Thoracic aorta (tissue), 2 donors: ENCODE results near the gene TNRC6C. TPM values are rescaled to one million over a fixed set of nuclear protein-coding genes. Genes with fewer than 3 reads are reported as not detected.

Experiments
- ATAC-seq: fragments of 150-250 bp; one replicate; pipeline ENCODE4 v1.8.0; 2017; ENCODE audit warnings: low read depth; ENCODE audit not compliant: insufficient number of reproducible peaks, low FRiP score
- DNase-seq: peaks from one replicate; pipeline ENCODE4 v3.0.0-alpha.2; 2020; ENCODE audit warnings: low spot score
- H3K27ac ChIP-seq, 2 donors: fragments of 200-600 bp; sonication (generic); 1 replicate in 1 of 2; 2 replicates in 1 of 2; pipeline ENCODE4 v1.5.1; 2016; ENCODE audit warnings: mild to moderate bottlenecking in 2 of 2, moderate library complexity in 2 of 2
- H3K27me3 ChIP-seq: fragments of 200-600 bp; sonication (generic); replicated peaks from 2 replicates; pipeline ENCODE4 v1.6.0; 2016; ENCODE audit warnings: mild to moderate bottlenecking; ENCODE audit not compliant: insufficient read depth
- H3K36me3 ChIP-seq: fragments of 200-600 bp; sonication (generic); one replicate; pipeline ENCODE4 v1.5.1; 2016
- H3K4me1 ChIP-seq, 2 donors: fragments of 200-600 bp; sonication (generic); 1 replicate in 1 of 2; 2 replicates in 1 of 2; pipeline versions ENCODE4 v1.5.1 to v1.6.0; 2016; ENCODE audit warnings: low read depth in 2 of 2, mild to moderate bottlenecking in 1 of 2; ENCODE audit not compliant: control insufficient read depth in 1 of 2
- H3K4me3 ChIP-seq: fragments of 200-600 bp; sonication (generic); 2 replicates; pipeline ENCODE4 v1.5.1; 2016; ENCODE audit warnings: mild to moderate bottlenecking
- H3K9me3 ChIP-seq: fragments of 200-600 bp; sonication (generic); 2 replicates; pipeline ENCODE4 v1.5.1; 2016
- CTCF ChIP-seq: fragments of 200-600 bp; sonication (generic); IDR thresholded peaks from one replicate; pipeline ENCODE4 v1.5.1; 2019; ENCODE audit warnings: antibody characterized with exemption
- total RNA-seq, 2 donors: library from RNA; depleted of rRNA; stranded (reverse); fragments of >200 nt; gene quantifications; one replicate each; pipeline versions ENCODE4 v1.1.0 to v1.2.3, GENCODE V29; 2016

TNRC6C gene
- total RNA-seq, 2 donors from 2014 or later, result 27.8 to 41.1 TPM

DNA sequence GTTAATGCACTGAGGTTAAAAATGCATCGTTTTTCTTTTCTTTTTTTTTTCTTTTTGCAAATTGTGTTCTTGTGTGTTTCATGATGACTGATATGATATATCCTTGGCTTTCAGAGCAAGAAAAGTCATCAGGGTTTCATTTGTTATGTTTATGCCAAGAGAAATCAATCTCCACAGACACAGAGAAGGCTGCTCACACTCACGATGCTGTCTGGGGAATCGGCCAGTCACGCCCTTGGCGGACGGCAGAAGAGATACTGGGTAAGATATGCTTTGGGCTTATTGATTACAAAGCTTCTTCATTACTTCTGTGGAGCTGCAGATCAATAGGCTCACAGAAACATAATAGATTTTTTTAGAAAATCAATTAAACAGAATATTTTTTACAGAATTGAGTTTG lies 42.2 kb upstream of the TNRC6C start:
- Histone ChIP-seq H3K4me1 (no peaks in the 10 kb centered on the region), H3K27me3 (no peaks in the 10 kb centered on the region), H3K27ac (no peak overlapping the region), H3K4me3 (no peak overlapping the region), H3K36me3 (no peaks in the 10 kb centered on the region), H3K9me3 (no peaks in the 10 kb centered on the region)
- ATAC-seq (no peak), DNase-seq (no peak)
- TF ChIP-seq CTCF, result no peak

DNA sequence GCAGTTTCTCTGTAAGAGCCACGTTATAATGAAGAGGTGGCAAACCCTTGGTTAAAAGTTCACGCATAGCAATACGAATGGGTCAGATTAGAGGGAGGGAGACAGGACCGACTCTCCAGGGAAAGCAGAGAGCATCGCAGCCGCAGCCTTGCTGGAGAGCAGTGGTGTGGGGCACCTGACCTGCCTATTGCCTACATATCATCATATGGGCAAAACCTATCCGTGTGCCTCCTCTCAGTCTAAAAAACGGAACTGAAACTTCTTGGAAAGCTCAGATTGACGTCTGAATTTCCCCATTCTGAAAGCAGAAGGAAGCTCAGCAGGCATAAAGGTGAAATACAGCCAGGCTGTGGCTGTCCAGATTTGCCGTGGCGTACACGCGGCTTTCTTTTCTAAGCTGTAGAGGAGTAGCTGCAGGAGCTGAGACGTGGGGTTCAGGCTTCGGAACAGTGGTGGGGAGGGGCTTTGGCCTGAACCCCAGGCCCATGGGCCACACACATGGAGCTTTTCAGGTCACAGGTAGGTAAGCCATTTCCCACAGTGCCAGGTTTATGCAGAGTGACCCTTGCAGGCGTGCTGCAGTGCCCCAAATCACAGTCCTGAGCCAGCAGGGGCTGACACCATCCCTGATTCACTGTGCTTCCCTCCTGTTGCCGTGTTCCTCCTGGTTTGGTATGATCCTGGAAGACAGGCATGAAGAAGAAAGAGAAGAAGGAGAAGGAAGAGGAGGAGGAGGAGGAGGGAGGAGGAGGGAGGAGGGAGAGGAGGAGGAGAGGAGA lies 41.6 kb upstream of the TNRC6C start:
- no peaks in the 10 kb centered on the region for H3K27me3 ChIP-seq
- H3K4me3 ChIP-seq, result no peak overlapping the region
- ATAC-seq, result no peak
- DNase-seq, result no peak
- no peak for TF ChIP-seq CTCF
- H3K9me3 ChIP-seq, result no peaks in the 10 kb centered on the region
- no peak overlapping the region for H3K27ac ChIP-seq
- no peaks in the 10 kb centered on the region for H3K36me3 ChIP-seq
- H3K4me1 ChIP-seq, result no peaks in the 10 kb centered on the region

- H3K4me1 ChIP-seq, result no peaks in the 10 kb centered on the region
- no peak overlapping the region for H3K27ac ChIP-seq
- ATAC-seq, result no peak
- no peaks in the 10 kb centered on the region for H3K27me3 ChIP-seq
- H3K4me3 ChIP-seq, result no peak overlapping the region
- no peak for DNase-seq
- no peaks in the 10 kb centered on the region for H3K36me3 ChIP-seq
- no peak for TF ChIP-seq CTCF
- no peaks in the 10 kb centered on the region for H3K9me3 ChIP-seq
Observed at GRCh38 chr17:77919276-77919675, 39.2 kb upstream of the TNRC6C start.

- Histone ChIP-seq H3K9me3 (no peaks in the 10 kb centered on the region), H3K36me3 (no peaks in the 10 kb centered on the region), H3K27me3 (no peaks in the 10 kb centered on the region), H3K27ac (no peak overlapping the region), H3K4me3 (no peak overlapping the region), H3K4me1 (no peaks in the 10 kb centered on the region)
- ATAC-seq (no peak), DNase-seq (no peak)
- no peak for TF ChIP-seq CTCF
Observed at GRCh38 chr17:77923135-77923534, 35.4 kb upstream of the TNRC6C start.

GRCh38 chr17:77923776-77924513 lies 34.6 kb upstream of the TNRC6C start:
- H3K27ac ChIP-seq, result no peak overlapping the region
- H3K4me3 ChIP-seq, result no peak overlapping the region
- no peaks in the 10 kb centered on the region for H3K27me3 ChIP-seq
- H3K9me3 ChIP-seq, result no peaks in the 10 kb centered on the region
- TF ChIP-seq CTCF, result no peak
- DNase-seq, result no peak
- no peaks in the 10 kb centered on the region for H3K36me3 ChIP-seq
- no peak for ATAC-seq
- H3K4me1 ChIP-seq, result no peaks in the 10 kb centered on the region
